SH-SY5Y (cell line): Measurements from ENCODE around the gene SPESP1.

ENCODE experiments used
- GATA2 ChIP-seq: IDR thresholded peaks from 2 replicates; pipeline ENCODE4 v1.6.1; 2011; ENCODE audit warnings: mild to moderate bottlenecking, low read depth, low read length
- GATA3 ChIP-seq: IDR thresholded peaks from 2 replicates; pipeline ENCODE4 v1.6.1; 2011; ENCODE audit warnings: low read depth, mild to moderate bottlenecking, low read length, moderate library complexity

GRCh38 chr15:68981941-68982340 is 51.6 kb downstream of the SPESP1 start:
- no peak for TF ChIP-seq GATA2
- no peak for TF ChIP-seq GATA3
